HepG2 (cell line): ENCODE data around the gene VPS13D. TPM values are rescaled to one million over a fixed set of nuclear protein-coding genes. Genes with fewer than 3 reads are reported as not detected.
"Not testable (repeated sequence)": the region's sequence is repeated elsewhere in the genome, so short reads cannot be mapped to it uniquely, and the experiment has no call there.

ENCODE experiments used
- ATAC-seq: fragments of 200-7000 bp; cut with Tn5 transposase; 3 replicates; pipeline ENCODE4 v1.9.1; 2020; ENCODE audit warnings: mild to moderate bottlenecking, moderate library complexity
- BruUV-seq: library from RNA; stranded (reverse); fragments of 400-500 nt; replicated peaks from 2 replicates; lab custom pipeline; 2021; lab: Mats Ljungman, UMichigan
- CTCF ChIA-PET: fragments of 300-600 bp; formaldehyde crosslinking; extraction: SDS; loops from one replicate; lab custom pipeline; 2021; ENCODE audit warnings: low total read pairs, inconsistent platforms, low intra/inter-chr PET ratio; lab: Yijun Ruan, JAX
- POLR2A ChIA-PET: fragments of 350-600 bp; sonication (Branson Sonifier 250); formaldehyde crosslinking; loops from one replicate; lab custom pipeline; 2020; ENCODE audit warnings: antibody characterized with exemption, inconsistent platforms; lab: Yijun Ruan, JAX
- DNase-seq: peaks from one replicate; pipeline ENCODE4 v3.0.0-alpha.2; 2015; ENCODE audit warnings: low spot score
- FAIRE-seq: peaks from 3 replicates; lab custom pipeline; 2011; peaks lifted over from hg19 to GRCh38; lab: Jason Lieb, UNC
- H2AFZ ChIP-seq: one replicate; pipeline ENCODE4 v1.6.1; 2011; ENCODE audit warnings: low read length, inconsistent platforms
- H3K27ac ChIP-seq: fragments of 300-600 bp; 3 replicates; pipeline ENCODE4 v1.8.0; 2011; ENCODE audit warnings: mixed run types, mild to moderate bottlenecking, mixed read lengths, low read length, inconsistent platforms; ENCODE audit not compliant: insufficient read depth; ENCODE audit errors: extremely low read length
- H3K27me3 ChIP-seq, 2 experiments: fragments of 200-600 bp in 1 of 2; 2 replicates in 1 of 2; 3 replicates in 1 of 2; pipeline versions ENCODE4 v1.6.0 to v1.8.0; 2011; ENCODE audit warnings: low read length in 2 of 2, mild to moderate bottlenecking in 2 of 2, moderate library complexity in 2 of 2, inconsistent platforms in 1 of 2; ENCODE audit not compliant: insufficient read depth in 2 of 2, control insufficient read depth in 1 of 2
- H3K36me3 ChIP-seq, 2 experiments: fragments of 200-600 bp in 1 of 2; replicated peaks in 1 of 2; 2 replicates in 1 of 2; 3 replicates in 1 of 2; pipeline versions ENCODE4 v1.5.1 to v1.8.0; 2011; ENCODE audit warnings: low read length in 2 of 2, inconsistent platforms in 1 of 2; ENCODE audit not compliant: insufficient read depth in 2 of 2, control insufficient read depth in 1 of 2
- H3K4me1 ChIP-seq: 2 replicates; pipeline ENCODE4 v1.5.1; 2012; ENCODE audit warnings: low read length, inconsistent platforms; ENCODE audit not compliant: insufficient read depth
- H3K4me2 ChIP-seq: 2 replicates; pipeline ENCODE4 v1.6.0; 2011; ENCODE audit warnings: low read depth, low read length, inconsistent platforms
- H3K4me3 ChIP-seq, 3 experiments: fragments of 200-600 bp in 1 of 3; sonication (generic), shearing (Covaris generic) in 1 of 3; replicated peaks in 1 of 3; 2 replicates each; pipeline ENCODE4 v1.5.1; 2011 to 2016; ENCODE audit warnings: low read length in 3 of 3, inconsistent platforms in 2 of 3, low read depth in 2 of 3, mild to moderate bottlenecking in 2 of 3, control low read depth in 1 of 3, mixed read lengths in 1 of 3; ENCODE audit not compliant: insufficient read depth in 1 of 3
- H3K79me2 ChIP-seq: one replicate; pipeline ENCODE4 v1.6.1; 2011; ENCODE audit warnings: low read length, inconsistent platforms; ENCODE audit not compliant: insufficient read depth
- H3K9ac ChIP-seq: 2 replicates; pipeline ENCODE4 v1.6.0; 2011; ENCODE audit warnings: mild to moderate bottlenecking, low read depth, low read length, inconsistent platforms; ENCODE audit not compliant: insufficient read depth
- H3K9me3 ChIP-seq: 2 replicates; pipeline ENCODE4 v1.5.1; 2012; ENCODE audit warnings: mild to moderate bottlenecking, low read length
- H4K20me1 ChIP-seq: 2 replicates; pipeline ENCODE4 v1.6.0; 2011; ENCODE audit warnings: inconsistent platforms, mild to moderate bottlenecking, low read length, moderate library complexity; ENCODE audit not compliant: insufficient read depth
- IRF2 ChIP-seq: IDR thresholded peaks from 2 replicates; pipeline ENCODE4 v1.6.1; 2018; ENCODE audit warnings: missing genetic modification reagents, missing compliant biosample characterization
- NR2C2 ChIP-seq: sonication (generic); formaldehyde crosslinking; IDR thresholded peaks from 2 replicates; pipeline ENCODE4 v1.4.0; 2020; ENCODE audit warnings: missing genetic modification reagents, mild to moderate bottlenecking, moderate library complexity, borderline replicate concordance
- RAD21 ChIP-seq: fragments of 450-650 bp; formaldehyde crosslinking; IDR thresholded peaks from 2 replicates; pipeline ENCODE4 v1.5.0; 2020; ENCODE audit warnings: mild to moderate bottlenecking
- TEAD2 ChIP-seq: sonication (generic); formaldehyde crosslinking; IDR thresholded peaks from 2 replicates; pipeline ENCODE4 v1.9.0; 2021; ENCODE audit warnings: missing genetic modification reagents
- WGBS: methylation state at CpG from one replicate; pipeline ENCODE4 v1.1.6; 2017; ENCODE audit warnings: low lambda C conversion rate; 5-methylcytosine and 5-hydroxymethylcytosine counted together
- in situ Hi-C: cut with HindIII; loops from 2 replicates; pipeline ENCODE4 v1.10.0; 2017; ENCODE audit warnings: low pct_unique_long_range_greater_than_20kb; ENCODE audit not compliant: extremely low pct_ligation_motif_present
- intact Hi-C: fragments of 100-400 bp; cut with micrococcal nuclease; formaldehyde crosslinking; loops from one replicate; pipeline ENCODE4 v1.10.0; 2022; ENCODE audit not compliant: unreplicated experiment
- polyA plus RNA-seq, 8 experiments: library from polyadenylated mRNA; depleted of rRNA in 3 of 8; stranded (reverse) in 7 of 8; unstranded in 1 of 8; fragments of >200 nt; fragmentation: Illumina TruSeq in 4 of 8; extraction: Trizol in 4 of 8; gene quantifications; 2 replicates each; pipeline versions ENCODE4 v1.2.1 to v1.2.3, GENCODE V29; 2011 to 2016; ENCODE audit warnings: low read depth in 4 of 8, missing spikeins in 1 of 8, mixed read lengths in 1 of 8; ENCODE audit not compliant: insufficient read depth in 1 of 8
- total RNA-seq, 5 experiments: library from RNA; depleted of rRNA; stranded (reverse); fragments of >200 nt; fragmentation: Illumina TruSeq; extraction: Trizol; gene quantifications; 2 replicates each; pipeline ENCODE4 v1.2.3, GENCODE V29; 2016; ENCODE audit warnings: low read depth in 1 of 5
- TF ChIP-seq, protein P1 (sequence below): sonication (generic); formaldehyde crosslinking; IDR thresholded peaks from 2 replicates; pipeline ENCODE4 v1.5.1; 2020; ENCODE audit warnings: mild to moderate bottlenecking, missing genetic modification reagents, borderline replicate concordance
- TF ChIP-seq, protein P2 (sequence below): IDR thresholded peaks from 2 replicates; pipeline ENCODE4 v1.6.1; 2016; ENCODE audit warnings: low read depth
- TF ChIP-seq, protein P3 (sequence below): sonication (generic); formaldehyde crosslinking; IDR thresholded peaks from 2 replicates; pipeline ENCODE4 v1.5.1; 2020; ENCODE audit warnings: mild to moderate bottlenecking, missing genetic modification reagents

VPS13D gene
- total and polyA plus RNA-seq, 2 of the 13 experiments (the other 11 are each of a cell fraction or from before 2014, with no cell fraction given): 8.6 to 13.9 TPM

DNA sequence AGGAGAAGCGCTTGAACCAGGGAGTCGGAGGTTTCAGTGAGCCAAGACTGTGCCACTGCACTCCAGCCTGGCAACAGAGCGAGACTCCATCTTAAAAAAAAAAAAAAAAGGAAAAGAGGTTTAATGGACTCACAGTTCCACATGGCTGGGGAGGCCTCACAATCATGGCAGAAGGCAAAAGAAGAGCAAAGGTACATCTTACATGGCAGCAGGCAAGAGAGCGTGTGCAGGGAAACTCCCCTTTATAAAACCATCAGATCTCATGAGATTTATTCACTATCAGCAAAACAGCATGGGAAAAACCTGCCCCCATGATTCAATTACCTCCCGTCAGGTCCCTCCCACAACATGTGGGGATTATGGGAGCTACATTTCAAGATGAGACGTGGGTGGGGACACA lies 5.7 kb upstream of the VPS13D start:
- in situ Hi-C loops, BruUV-seq, H3K27ac ChIP-seq, CTCF ChIA-PET, intact Hi-C loops, H3K36me3 ChIP-seq, POLR2A ChIA-PET, DNase-seq, H3K4me2 ChIP-seq, H3K79me2 ChIP-seq, H4K20me1 ChIP-seq, H2AFZ ChIP-seq, H3K27me3 ChIP-seq, H3K9me3 ChIP-seq, ATAC-seq, H3K4me3 ChIP-seq, H3K9ac ChIP-seq, FAIRE-seq: not testable (repeated sequence)
- peaks cover 13% of the 10 kb centered on the region; the same call in 1 of the 2 replicates for H3K4me1 ChIP-seq
- 41% methylated on average over 5 of the region's 6 CpGs for WGBS

DNA sequence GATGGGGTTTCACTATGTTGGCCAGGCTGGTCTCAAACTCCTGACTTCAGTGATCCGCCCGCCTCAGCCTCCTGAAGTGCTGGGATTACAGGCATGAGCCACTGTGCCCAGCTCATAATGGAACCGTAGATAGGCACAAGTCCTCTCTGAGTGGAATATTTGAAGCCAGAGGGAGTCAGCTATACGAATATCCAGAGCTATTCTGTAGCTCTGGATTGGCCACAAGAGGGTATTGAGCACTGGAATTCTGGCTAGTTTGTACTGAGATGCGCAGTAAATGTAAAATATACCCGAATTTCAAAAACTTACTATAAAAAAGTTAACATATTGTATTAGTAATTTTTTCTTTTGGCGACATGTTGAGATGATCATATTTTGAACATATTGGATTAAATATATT lies 851 bp upstream of the VPS13D start:
- DNase-seq: no peak
- Histone ChIP-seq H3K36me3 (no peaks in the 10 kb centered on the region), H3K27me3 (no peaks in the 10 kb centered on the region; a peak in 1 of 5 replicates), H2AFZ (no peak overlapping the region), H3K4me3 (no peak overlapping the region), H3K9me3 (no peaks in the 10 kb centered on the region)
- CTCF ChIA-PET: interaction anchor here (1.7 kb wide), 1 partner anchor 47 kb away, joined by 7 read pairs; no protein-coding TSS in a partner anchor
- no peak for ATAC-seq
- no peak for FAIRE-seq
- in situ Hi-C loops: no loop called here
- WGBS: 60% methylated on average over 7 of the region's 7 CpGs
- TF ChIP-seq, protein P1, sequence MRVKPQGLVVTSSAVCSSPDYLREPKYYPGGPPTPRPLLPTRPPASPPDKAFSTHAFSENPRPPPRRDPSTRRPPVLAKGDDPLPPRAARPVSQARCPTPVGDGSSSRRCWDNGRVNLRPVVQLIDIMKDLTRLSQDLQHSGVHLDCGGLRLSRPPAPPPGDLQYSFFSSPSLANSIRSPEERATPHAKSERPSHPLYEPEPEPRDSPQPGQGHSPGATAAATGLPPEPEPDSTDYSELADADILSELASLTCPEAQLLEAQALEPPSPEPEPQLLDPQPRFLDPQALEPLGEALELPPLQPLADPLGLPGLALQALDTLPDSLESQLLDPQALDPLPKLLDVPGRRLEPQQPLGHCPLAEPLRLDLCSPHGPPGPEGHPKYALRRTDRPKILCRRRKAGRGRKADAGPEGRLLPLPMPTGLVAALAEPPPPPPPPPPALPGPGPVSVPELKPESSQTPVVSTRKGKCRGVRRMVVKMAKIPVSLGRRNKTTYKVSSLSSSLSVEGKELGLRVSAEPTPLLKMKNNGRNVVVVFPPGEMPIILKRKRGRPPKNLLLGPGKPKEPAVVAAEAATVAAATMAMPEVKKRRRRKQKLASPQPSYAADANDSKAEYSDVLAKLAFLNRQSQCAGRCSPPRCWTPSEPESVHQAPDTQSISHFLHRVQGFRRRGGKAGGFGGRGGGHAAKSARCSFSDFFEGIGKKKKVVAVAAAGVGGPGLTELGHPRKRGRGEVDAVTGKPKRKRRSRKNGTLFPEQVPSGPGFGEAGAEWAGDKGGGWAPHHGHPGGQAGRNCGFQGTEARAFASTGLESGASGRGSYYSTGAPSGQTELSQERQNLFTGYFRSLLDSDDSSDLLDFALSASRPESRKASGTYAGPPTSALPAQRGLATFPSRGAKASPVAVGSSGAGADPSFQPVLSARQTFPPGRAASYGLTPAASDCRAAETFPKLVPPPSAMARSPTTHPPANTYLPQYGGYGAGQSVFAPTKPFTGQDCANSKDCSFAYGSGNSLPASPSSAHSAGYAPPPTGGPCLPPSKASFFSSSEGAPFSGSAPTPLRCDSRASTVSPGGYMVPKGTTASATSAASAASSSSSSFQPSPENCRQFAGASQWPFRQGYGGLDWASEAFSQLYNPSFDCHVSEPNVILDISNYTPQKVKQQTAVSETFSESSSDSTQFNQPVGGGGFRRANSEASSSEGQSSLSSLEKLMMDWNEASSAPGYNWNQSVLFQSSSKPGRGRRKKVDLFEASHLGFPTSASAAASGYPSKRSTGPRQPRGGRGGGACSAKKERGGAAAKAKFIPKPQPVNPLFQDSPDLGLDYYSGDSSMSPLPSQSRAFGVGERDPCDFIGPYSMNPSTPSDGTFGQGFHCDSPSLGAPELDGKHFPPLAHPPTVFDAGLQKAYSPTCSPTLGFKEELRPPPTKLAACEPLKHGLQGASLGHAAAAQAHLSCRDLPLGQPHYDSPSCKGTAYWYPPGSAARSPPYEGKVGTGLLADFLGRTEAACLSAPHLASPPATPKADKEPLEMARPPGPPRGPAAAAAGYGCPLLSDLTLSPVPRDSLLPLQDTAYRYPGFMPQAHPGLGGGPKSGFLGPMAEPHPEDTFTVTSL (CRISPR knock-in tag): no peak
- TF ChIP-seq, protein P2, sequence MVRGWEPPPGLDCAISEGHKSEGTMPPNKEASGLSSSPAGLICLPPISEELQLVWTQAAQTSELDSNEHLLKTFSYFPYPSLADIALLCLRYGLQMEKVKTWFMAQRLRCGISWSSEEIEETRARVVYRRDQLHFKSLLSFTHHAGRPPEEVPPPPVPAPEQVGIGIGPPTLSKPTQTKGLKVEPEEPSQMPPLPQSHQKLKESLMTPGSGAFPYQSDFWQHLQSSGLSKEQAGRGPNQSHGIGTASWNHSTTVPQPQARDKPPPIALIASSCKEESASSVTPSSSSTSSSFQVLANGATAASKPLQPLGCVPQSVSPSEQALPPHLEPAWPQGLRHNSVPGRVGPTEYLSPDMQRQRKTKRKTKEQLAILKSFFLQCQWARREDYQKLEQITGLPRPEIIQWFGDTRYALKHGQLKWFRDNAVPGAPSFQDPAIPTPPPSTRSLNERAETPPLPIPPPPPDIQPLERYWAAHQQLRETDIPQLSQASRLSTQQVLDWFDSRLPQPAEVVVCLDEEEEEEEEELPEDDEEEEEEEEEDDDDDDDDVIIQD (CRISPR knock-in tag): no peak
- TF ChIP-seq IRF2 (CRISPR knock-in tag) (no peak), NR2C2 (CRISPR knock-in tag) (no peak), RAD21 (no peak), TEAD2 (CRISPR knock-in tag) (no peak)
- TF ChIP-seq, protein P3, sequence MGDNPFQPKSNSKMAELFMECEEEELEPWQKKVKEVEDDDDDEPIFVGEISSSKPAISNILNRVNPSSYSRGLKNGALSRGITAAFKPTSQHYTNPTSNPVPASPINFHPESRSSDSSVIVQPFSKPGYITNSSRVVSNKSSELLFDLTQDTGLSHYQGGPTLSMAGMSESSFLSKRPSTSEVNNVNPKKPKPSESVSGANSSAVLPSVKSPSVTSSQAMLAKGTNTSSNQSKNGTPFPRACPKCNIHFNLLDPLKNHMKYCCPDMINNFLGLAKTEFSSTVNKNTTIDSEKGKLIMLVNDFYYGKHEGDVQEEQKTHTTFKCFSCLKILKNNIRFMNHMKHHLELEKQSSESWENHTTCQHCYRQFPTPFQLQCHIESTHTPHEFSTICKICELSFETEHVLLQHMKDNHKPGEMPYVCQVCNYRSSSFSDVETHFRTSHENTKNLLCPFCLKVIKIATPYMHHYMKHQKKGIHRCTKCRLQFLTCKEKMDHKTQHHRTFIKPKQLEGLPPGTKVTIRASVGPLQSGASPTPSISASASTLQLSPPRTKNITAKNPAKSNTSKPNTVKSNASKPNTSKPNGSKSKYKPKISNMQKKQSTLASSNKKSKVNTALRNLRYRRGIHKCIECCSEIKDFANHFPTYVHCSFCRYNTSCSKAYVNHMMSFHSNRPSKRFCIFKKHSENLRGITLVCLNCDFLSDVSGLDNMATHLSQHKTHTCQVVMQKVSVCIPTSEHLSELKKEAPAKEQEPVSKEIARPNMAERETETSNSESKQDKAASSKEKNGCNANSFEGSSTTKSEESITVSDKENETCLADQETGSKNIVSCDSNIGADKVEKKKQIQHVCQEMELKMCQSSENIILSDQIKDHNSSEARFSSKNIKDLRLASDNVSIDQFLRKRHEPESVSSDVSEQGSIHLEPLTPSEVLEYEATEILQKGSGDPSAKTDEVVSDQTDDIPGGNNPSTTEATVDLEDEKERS (CRISPR knock-in tag): no peak
- TF ChIP-seq, all 625 proteins: peak for 0
- H4K20me1 ChIP-seq: peaks cover 4% of the 10 kb centered on the region; the same call in 1 of the 2 replicates
- POLR2A ChIA-PET: no interaction called here
- H3K79me2 ChIP-seq: peaks cover 2% of the 10 kb centered on the region
- BruUV-seq: no TSS peak
- intact Hi-C loops: no loop called here
- no peak overlapping the region for H3K27ac ChIP-seq
- no peak overlapping the region for H3K9ac ChIP-seq
- peaks cover 24% of the 10 kb centered on the region for H3K4me1 ChIP-seq
- H3K4me2 ChIP-seq: no peak overlapping the region; the same call in 1 of the 2 replicates
